ENCODE data around the gene DUSP19.
A peak's percentile ranks its signal among the peaks of the same experiment; 100 is the strongest.

Gene DUSP19

GRCh38 chr2:183068561-183068960 lies 10.0 kb upstream of the DUSP19 start:
- no peak for DNase-seq

- DNase-seq = no peak
Measured at GRCh38 chr2:183069174-183069573, 9.4 kb upstream of the DUSP19 start.

- no peak for DNase-seq
Measured at GRCh38 chr2:183070942-183071844, 7.4 kb upstream of the DUSP19 start.

- DNase-seq = no peak
Measured at GRCh38 chr2:183072177-183072576, 6.4 kb upstream of the DUSP19 start.

GRCh38 chr2:183078163-183078463 lies 434 bp upstream of the DUSP19 start:
- no peak for DNase-seq

GRCh38 chr2:183079139-183079775 lies 710 bp downstream of the DUSP19 start:
- DNase-seq = no peak

GRCh38 chr2:183081911-183082310 lies 3.4 kb downstream of the DUSP19 start:
- DNase-seq = no peak

- DNase-seq = no peak
Measured at GRCh38 chr2:183088061-183088460, 9.5 kb downstream of the DUSP19 start.

GRCh38 chr2:183089192-183089851 lies 10.8 kb downstream of the DUSP19 start:
- DNase-seq = no peak

- no peak for DNase-seq
Measured at GRCh38 chr2:183091318-183091953, 12.9 kb downstream of the DUSP19 start.

- no peak for DNase-seq
Measured at GRCh38 chr2:183091954-183092345, 13.4 kb downstream of the DUSP19 start.

- no peak for DNase-seq
Measured at GRCh38 chr2:183093857-183094657, 15.5 kb downstream of the DUSP19 start.

GRCh38 chr2:183105402-183106134 lies 27.0 kb downstream of the DUSP19 start:
- DNase-seq = no peak

GRCh38 chr2:183112577-183112976 lies 34.0 kb downstream of the DUSP19 start:
- DNase-seq = no peak

GRCh38 chr2:183113630-183114029 lies 35.1 kb downstream of the DUSP19 start:
- DNase-seq = no peak

GRCh38 chr2:183117226-183117625 lies 38.7 kb downstream of the DUSP19 start:
- no peak for DNase-seq

GRCh38 chr2:183123117-183123958 lies 44.8 kb downstream of the DUSP19 start:
- DNase-seq = no peak

GRCh38 chr2:183123959-183124221 lies 45.3 kb downstream of the DUSP19 start:
- DNase-seq = no peak

- peak; percentile 97 for DNase-seq
Measured at GRCh38 chr2:183124222-183124956, 45.8 kb downstream of the DUSP19 start, which contains the start of gene NUP35. TSS of gene NUP35 (plus strand) at chr2:183124443. CDS start at chr2:183124458, 15 bp downstream.

GRCh38 chr2:183124957-183125255 lies 46.4 kb downstream of the DUSP19 start:
- DNase-seq = no peak
